H7 (cell line): ENCODE data around the gene SATL1. TPM values are rescaled to one million over a fixed set of nuclear protein-coding genes. Genes with fewer than 3 reads are reported as not detected.
"Not testable (repeated sequence)": the region's sequence is repeated elsewhere in the genome, so short reads cannot be mapped to it uniquely, and the experiment has no call there.

Experiments used
- DNase-seq: peaks from one replicate; pipeline ENCODE4 v3.0.0; 2012
- H3K27me3 ChIP-seq: 2 replicates; pipeline ENCODE4 v1.6.0; 2011; ENCODE audit warnings: mild to moderate bottlenecking, low read length; ENCODE audit not compliant: control insufficient read depth, insufficient read depth
- H3K36me3 ChIP-seq: replicated peaks from 2 replicates; pipeline ENCODE4 v1.5.1; 2011; ENCODE audit warnings: low read length; ENCODE audit not compliant: control insufficient read depth, insufficient read depth
- H3K4me3 ChIP-seq: 2 replicates; pipeline ENCODE4 v1.5.1; 2011; ENCODE audit warnings: low read depth, mild to moderate bottlenecking, control low read depth, low read length, moderate library complexity; ENCODE audit not compliant: insufficient read depth
- total RNA-seq: library from RNA; depleted of rRNA; stranded (reverse); fragments of >200 nt; shearing (Covaris generic); gene quantifications from 2 replicates; pipeline ENCODE4 v1.2.3, GENCODE V29; 2014; rRNA removed

The SATL1 gene, protein sequence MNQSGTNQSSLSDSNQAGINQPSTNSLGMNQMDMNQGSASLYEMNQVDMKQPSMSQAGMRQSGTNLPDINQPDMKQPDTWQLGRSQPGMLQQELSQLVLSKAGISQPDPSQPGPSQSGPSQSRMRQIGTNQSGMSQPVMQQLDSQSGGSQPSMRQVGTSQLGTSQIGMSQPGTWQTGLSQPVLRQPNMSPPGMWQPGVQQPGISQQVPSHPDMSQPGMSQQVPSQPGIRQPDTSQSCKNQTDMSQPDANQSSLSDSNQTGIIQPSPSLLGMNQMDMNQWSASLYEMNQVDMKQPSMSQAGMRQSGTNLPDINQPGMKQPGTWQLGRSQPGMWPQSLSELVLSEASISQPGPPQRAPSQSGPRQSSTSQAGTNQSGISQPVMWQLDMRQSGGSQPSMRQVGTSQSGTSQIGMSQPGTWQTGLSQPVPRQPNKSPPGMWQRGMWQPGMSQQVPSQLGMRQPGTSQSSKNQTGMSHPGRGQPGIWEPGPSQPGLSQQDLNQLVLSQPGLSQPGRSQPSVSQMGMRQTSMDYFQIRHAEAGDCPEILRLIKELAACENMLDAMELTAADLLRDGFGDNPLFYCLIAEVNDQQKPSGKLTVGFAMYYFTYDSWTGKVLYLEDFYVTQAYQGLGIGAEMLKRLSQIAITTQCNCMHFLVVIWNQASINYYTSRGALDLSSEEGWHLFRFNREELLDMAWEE
- total RNA-seq, result 0.03 and 0.11 TPM in 2 replicates

DNA sequence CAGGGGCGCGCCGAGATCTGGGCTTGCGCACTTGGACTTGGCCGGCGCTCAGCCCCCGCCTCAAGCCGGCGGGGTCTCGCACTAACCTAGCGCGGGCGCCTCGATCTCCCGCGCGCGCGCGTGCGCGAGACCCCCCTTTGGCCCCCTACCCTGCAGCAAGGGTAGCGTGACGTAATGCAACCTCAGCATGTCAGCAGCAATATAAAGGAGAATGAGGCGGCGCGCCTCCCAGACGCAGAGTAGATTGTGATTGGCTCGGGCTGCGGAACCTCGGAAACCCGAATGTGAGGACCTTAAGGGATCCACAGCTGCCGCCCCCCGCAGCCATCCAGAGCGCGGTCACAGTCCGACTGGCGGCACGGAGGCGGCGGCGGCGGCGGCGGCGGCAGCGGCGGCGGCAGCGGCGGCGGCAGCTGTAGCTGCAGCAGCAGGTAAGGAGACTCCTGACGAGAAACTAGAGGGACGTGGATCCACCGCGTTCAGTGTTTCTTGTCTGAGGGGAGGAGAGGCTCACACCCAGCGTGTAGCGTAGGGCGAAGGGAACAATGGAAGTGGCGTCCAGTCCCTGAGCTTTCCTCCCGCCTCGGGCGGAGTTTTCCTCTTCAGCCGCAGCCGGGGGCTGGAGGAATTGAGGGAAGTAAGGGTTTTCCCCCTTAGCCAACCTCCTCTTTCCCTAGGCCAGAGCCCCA lies at the start of gene SATL1, which contains the start of gene ZNF711:
TSS of gene SATL1 (minus strand) at position 19 of the 689 bp plus-strand sequence. CDS start 134,811 bp downstream, outside the sequence.
TSS of gene ZNF711 (plus strand) at position 231 of the 689 bp plus-strand sequence. CDS start 3,582 bp downstream, outside the sequence.
- DNase-seq, result peak; percentile 77
- Histone ChIP-seq H3K27me3 (no peaks in the 10 kb centered on the region), H3K36me3 (no peaks in the 10 kb centered on the region), H3K4me3 (peak within 1 kb of the TSS; percentile 78)

DNA sequence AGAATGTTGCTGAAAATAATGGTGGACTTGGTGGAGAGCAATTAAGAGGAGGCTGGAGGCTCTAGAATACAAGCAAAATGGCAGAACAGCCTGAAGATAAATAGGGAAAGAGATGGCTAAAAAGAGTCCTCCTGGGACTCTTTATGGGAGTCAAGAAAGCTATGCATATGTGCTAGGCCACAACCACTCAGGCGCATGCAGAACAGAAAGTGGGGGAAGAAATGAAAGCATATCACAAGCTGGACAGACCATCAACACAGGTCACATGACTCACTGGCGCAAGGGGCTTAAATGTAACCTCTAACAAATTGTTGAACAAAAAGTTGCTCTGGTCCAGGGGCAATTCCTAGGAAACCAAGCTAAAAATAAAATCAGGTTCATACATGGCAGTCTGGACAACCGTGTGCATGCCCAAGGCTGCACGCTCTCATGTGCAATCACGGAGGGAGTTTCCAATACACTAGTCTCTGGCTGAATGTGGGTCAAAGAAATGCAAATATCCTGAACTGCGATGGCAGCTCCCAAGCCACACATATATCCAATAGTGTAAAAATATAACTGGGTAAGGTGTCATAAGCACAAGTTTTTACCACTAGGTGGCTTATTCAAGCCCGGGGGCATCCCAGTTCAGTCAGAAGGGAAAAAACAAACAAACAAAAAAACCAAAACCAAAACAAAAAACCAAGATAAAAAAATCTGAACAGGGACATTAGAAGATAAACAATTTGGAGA lies 45.6 kb upstream of the SATL1 start:
- no peaks in the 10 kb centered on the region for H3K36me3 ChIP-seq
- H3K4me3 ChIP-seq, result no peak overlapping the region

DNA sequence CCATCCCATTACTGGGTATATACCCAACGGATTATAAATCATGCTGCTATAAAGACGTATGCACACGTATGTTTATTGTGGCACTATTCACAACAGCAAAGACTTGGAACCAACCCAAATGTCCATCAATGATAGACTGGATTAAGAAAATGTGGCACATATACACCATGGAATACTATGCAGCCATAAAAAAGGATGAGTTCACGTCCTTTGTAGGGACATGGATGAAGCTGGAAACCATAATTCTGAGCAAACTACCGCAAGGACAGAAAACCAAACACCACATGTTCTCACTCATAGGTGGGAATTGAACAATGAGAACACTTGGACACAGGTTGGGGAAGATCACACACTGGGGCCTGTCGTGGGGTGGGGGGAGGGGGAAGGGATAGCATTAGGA lies 41.7 kb upstream of the SATL1 start:
- H3K4me3 ChIP-seq, DNase-seq: not testable (repeated sequence)

More for the DNA sequence above, 45.6 kb upstream of the SATL1 start:
- H3K27me3 ChIP-seq, result no peaks in the 10 kb centered on the region
- no peak for DNase-seq

DNA sequence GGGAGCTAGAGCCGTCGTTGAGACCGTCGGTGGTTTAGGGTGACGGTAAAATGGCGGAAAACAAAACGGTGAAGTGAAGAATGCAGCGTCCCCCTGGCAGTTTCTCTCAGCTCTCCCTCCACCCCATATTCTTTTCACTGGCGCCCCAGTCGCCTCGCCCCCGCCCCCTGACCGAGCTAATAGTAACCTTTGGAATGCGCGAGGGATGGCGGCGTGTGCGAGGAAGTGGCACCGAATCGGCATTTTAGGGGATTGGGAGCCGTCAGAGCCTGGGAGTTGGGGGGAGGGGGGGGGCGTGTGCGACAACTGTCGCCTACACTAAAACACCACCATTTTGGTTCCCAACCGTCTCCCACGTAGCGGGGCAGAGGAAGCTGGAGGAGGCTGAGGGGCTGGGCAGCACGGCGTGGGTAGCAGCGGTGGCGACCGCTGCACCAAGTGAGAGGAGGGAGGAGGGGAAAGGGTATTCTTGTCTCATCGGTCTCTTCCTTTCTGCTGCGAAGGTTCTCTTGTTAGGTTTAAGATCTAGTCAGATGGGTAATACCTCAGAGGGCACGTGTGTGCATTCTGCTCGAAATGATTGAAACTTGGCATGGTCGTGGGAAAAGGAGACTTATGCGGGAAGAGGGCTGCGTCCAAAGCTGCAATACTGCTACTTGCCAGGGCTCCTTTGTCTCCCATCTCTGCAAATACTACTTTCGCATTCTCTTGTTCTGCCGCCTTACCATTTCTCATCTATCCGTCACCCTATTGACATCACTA lies 1.1 kb upstream of the SATL1 start:
- peak; percentile 28 for DNase-seq
- no peaks in the 10 kb centered on the region for H3K36me3 ChIP-seq
- no peaks in the 10 kb centered on the region for H3K27me3 ChIP-seq
- peak overlapping the region; percentile 78 for H3K4me3 ChIP-seq

More for the DNA sequence above, 41.7 kb upstream of the SATL1 start:
- not testable (repeated sequence) for H3K36me3 ChIP-seq, H3K27me3 ChIP-seq

DNA sequence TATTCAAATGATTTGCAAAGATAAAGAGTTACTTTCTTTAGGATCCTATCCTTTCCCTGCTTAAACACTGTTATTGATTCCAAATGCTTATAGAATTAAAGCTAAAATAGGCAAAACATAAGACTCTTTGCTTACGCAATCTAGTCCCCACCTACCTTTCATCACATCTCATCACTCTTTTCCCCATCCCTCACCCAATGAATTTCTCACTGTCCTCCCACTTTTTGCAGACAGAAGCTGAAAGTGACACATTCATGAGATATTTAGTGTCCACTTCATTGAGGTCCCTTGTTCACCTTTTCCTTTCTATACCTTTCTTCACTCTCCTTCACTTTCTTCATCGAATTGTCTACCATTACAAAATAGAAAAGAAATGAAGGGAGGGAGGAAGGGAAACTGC lies 424 bp downstream of the SATL1 start:
- DNase-seq, result no peak
- peak overlapping the region; percentile 78 for H3K4me3 ChIP-seq
- no peaks in the 10 kb centered on the region for H3K36me3 ChIP-seq
- no peaks in the 10 kb centered on the region for H3K27me3 ChIP-seq

DNA sequence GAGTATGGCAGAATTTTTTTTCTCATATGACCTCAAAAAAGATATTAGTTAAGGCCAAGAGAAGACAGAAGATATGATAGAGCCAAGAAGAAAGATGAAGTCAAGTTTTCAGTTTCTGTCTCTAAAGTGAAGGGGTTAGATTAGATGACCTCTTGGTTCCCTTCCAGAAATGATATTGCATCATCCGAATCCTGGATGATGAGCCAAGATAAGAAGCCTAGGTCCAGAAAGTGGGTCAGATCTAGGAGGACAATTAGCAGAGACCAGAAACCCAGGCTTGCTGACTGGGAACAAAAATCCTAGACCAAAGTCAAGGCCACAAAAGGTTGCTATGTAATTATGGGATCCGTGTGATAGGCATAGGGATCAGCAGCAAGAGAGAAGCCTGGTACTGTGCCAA lies 20.2 kb downstream of the SATL1 start:
- H3K36me3 ChIP-seq, result no peaks in the 10 kb centered on the region
- no peaks in the 10 kb centered on the region for H3K27me3 ChIP-seq
- DNase-seq, result no peak
- H3K4me3 ChIP-seq, result no peak overlapping the region

DNA sequence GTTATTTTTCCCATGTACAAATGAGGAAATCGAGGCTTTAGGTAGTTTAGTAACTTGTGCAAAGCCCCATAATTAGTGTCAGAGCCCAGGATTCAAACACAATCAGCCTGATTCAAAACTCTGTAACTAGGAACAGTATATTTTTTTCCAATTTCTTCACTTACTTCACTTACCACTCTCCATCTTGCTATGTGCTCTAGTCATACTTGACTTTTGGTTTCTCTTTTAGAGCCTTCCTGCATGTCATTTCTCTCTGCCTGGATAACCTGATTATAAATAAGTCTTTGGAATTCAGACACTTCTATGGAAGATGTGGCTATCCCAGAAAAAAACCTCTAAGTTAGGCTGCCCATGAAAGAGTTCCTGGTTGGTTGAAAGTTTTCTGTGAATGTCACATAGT lies 22.2 kb downstream of the SATL1 start:
- no peak for DNase-seq
- H3K36me3 ChIP-seq, result no peaks in the 10 kb centered on the region
- H3K4me3 ChIP-seq, result no peak overlapping the region
- no peaks in the 10 kb centered on the region for H3K27me3 ChIP-seq

DNA sequence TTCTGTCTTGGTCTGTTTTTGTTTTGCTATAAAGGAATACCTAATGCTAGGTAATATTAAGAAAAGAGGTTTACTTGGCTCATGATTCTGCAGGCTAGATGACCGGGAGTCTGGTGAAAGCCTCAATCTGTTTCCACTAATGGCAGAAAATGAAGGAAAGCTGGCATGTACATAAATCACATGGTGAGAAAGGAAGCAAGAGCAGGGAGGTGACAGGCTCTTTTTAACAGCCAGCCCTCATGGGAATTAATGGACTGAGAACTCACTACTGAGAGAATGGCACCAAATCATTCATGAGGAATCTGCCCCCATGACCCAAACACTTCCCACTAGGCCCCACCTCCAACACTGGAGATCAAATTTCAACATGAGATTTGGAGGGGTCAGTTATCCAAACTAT lies 27.6 kb downstream of the SATL1 start:
- Histone ChIP-seq H3K27me3 (no peaks in the 10 kb centered on the region), H3K4me3 (no peak overlapping the region), H3K36me3 (no peaks in the 10 kb centered on the region)
- no peak for DNase-seq

DNA sequence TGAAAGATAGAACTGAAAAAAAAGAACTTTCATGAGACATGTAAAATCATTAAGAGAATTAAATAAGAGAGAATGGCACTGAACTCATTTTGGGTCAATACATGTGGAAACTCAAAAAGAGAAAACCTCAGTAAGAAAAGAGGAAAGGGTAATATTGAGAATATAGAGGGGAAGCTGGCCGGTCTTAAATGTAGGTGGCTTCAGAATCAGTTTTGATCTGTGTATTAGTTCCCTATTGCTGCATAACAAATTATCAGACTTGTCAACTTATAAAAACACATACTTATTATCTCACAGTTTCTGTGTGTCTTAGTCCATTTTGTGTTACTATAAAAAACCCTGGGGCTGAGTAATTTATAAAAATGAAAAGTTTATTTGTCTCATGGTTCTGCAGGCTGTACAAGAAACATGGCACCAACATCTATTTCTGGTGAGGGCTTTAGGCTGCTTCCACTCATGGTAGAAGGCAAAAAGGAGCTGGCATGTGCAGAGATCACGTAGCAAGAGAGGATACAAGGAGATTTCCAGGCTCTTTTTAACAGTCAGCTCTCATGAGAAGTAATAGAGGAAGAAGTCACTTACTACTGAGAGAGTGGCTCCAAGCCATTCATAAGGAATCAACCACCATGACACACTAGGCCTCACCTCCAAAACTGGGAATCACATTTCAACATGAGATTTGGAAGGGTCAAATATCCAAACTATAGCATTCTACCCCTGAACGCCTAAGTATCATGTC lies 29.6 kb downstream of the SATL1 start:
- Histone ChIP-seq H3K36me3 (no peaks in the 10 kb centered on the region), H3K27me3 (no peaks in the 10 kb centered on the region), H3K4me3 (no peak overlapping the region)
- no peak for DNase-seq

DNA sequence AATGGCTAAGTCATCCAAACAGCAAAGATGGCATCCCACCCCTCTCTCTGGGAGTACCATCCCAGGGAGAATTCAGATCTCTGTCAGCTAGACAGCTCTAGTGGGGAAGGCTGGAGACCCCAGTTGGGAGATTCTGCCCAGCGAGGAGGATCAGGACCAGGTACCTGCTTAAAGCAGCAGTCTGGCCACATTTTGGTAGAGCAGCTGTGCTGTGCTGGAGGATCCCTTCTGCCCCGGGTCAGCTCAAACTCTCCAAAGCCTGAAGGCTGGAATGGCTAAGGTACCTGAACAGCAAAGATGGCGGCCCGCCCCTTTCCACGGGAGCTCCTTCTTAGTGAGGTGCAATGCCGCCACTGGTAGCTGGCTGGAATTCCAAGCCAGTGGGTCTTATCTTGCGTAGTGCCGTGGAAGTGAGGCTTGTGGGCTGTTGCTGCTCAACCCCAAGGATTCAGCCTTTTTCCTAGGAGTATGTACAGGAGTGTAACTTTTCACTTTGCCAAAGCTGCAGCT lies 40.1 kb downstream of the SATL1 start:
- Histone ChIP-seq H3K4me3 (no peak overlapping the region), H3K27me3 (no peaks in the 10 kb centered on the region), H3K36me3 (no peaks in the 10 kb centered on the region)
- no peak for DNase-seq

DNA sequence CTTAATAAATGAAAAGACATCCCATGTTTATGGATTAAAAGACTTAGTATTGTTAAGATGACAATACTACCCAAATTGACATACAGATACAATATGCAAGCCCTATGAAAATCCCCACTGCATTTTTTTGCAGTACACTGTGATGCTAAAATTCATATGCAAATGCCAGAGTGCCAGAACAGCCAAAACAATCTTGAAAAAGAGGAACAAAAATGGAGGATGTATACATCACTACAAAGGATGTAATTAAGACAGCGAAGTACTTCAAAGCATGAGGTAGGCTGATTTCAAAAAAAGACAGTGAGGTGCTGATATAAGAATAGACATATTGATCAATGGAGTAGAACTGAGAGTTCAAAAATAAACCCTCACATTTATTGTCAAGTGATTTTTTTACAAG lies 47.3 kb downstream of the SATL1 start:
- Histone ChIP-seq H3K27me3 (no peaks in the 10 kb centered on the region), H3K36me3 (no peaks in the 10 kb centered on the region), H3K4me3 (no peak overlapping the region)
- DNase-seq, result no peak

DNA sequence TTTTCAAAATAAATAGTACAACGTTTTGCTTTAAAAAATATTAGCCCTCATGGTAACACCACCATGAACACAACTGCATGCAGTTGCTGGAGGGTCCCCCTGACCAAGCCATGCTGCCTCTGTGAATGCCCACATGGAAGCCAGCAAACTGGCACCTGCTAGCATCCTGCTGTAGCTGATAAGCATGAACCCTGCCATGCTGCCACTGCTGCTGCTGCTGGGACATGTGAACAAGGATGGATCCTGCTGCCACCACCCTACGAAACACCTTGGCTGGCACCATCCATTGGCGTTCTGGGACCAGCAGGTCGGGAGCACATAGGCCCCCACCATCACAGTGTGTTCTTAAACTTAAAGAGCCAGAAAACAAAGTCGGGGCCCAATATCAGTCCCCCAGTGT lies 83.9 kb downstream of the SATL1 start:
- no peak for DNase-seq
- H3K27me3 ChIP-seq, result no peaks in the 10 kb centered on the region

DNA sequence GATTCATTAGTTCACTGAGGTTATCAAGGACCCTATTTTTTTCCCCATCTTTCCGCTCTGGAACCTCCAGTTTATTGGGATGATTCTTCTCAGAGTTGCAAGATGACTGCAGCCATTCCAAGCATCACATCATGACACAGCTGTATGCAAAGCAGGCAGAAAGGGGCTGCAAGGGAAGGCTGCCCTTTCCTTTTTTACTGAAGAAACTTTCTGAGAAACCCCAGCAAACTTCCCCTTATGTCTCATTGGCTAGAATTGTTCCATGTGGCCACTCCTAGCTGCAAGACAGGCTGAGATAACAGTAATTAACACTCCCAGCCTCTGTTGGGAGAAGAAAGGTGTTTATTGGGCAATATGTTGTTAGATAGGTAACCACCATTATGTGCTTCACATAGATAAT lies 102.6 kb downstream of the SATL1 start:
- Histone ChIP-seq H3K27me3 (no peaks in the 10 kb centered on the region), H3K36me3 (no peaks in the 10 kb centered on the region), H3K4me3 (no peak overlapping the region)
- no peak for DNase-seq

More for the DNA sequence above, 83.9 kb downstream of the SATL1 start:
- Histone ChIP-seq H3K36me3 (no peaks in the 10 kb centered on the region), H3K4me3 (no peak overlapping the region)
